Liver (tissue), 9 donors: ENCODE data around the gene C11orf21. TPM values are rescaled to one million over a fixed set of nuclear protein-coding genes. Genes with fewer than 3 reads are reported as not detected.

Source experiments
- DNase-seq: peaks from one replicate; pipeline ENCODE4 v3.0.0-alpha.2; 2017; ENCODE audit warnings: low spot score
- H3K27ac ChIP-seq, 2 donors: one replicate each; pipeline ENCODE4 v1.7.0; 2013; ENCODE audit warnings: inconsistent platforms in 2 of 2, low read length in 2 of 2, control low read depth in 1 of 2, low read depth in 1 of 2, mild to moderate bottlenecking in 1 of 2
- H3K27me3 ChIP-seq, 4 donors: one replicate each; pipeline versions ENCODE4 v1.6.1 to v1.7.0; 2013; ENCODE audit warnings: low read length in 3 of 4, inconsistent platforms in 1 of 4, mild to moderate bottlenecking in 1 of 4, moderate library complexity in 1 of 4; ENCODE audit not compliant: control insufficient read depth in 4 of 4, insufficient read depth in 4 of 4
- H3K36me3 ChIP-seq, 4 donors: one replicate each; pipeline versions ENCODE4 v1.6.1 to v1.7.0; 2013; ENCODE audit warnings: low read length in 3 of 4, mild to moderate bottlenecking in 3 of 4, low read depth in 1 of 4, moderate library complexity in 1 of 4; ENCODE audit not compliant: control insufficient read depth in 4 of 4, insufficient read depth in 3 of 4
- H3K4me1 ChIP-seq, 4 donors: one replicate each; pipeline versions ENCODE4 v1.6.1 to v1.7.0; 2013; ENCODE audit warnings: low read length in 3 of 4, mild to moderate bottlenecking in 3 of 4, moderate library complexity in 1 of 4; ENCODE audit not compliant: control insufficient read depth in 4 of 4, insufficient read depth in 4 of 4
- H3K4me3 ChIP-seq, 3 donors: one replicate each; pipeline versions ENCODE4 v1.6.1 to v1.7.0; 2013; ENCODE audit warnings: low read length in 3 of 3, control low read depth in 1 of 3, low read depth in 1 of 3, mild to moderate bottlenecking in 1 of 3
- H3K9ac ChIP-seq, 2 donors: one replicate each; pipeline ENCODE4 v1.7.0; 2013; ENCODE audit warnings: low read length in 2 of 2, mild to moderate bottlenecking in 2 of 2, moderate library complexity in 2 of 2, control low read depth in 1 of 2, low read depth in 1 of 2
- H3K9me3 ChIP-seq, 4 donors: one replicate each; pipeline versions ENCODE4 v1.6.1 to v1.7.0; 2013; ENCODE audit warnings: low read length in 3 of 4; ENCODE audit not compliant: control insufficient read depth in 4 of 4
- CTCF ChIP-seq: fragments of 150-350 bp; IDR thresholded peaks from 2 replicates; pipeline ENCODE4 v1.5.1; 2017; ENCODE audit warnings: improper control_type of control experiment, low read depth, low read length; ENCODE audit not compliant: missing input control
- EGR1 ChIP-seq, 2 donors: IDR thresholded peaks; 2 replicates each; pipeline ENCODE4 v1.6.1; 2016 to 2018; ENCODE audit warnings: antibody characterized with exemption in 2 of 2, low read depth in 2 of 2
- FOXA2 ChIP-seq: IDR thresholded peaks from 2 replicates; pipeline ENCODE4 v1.6.1; 2016; ENCODE audit warnings: antibody characterized with exemption
- GABPA ChIP-seq, 2 donors: IDR thresholded peaks in 1 of 2; conservative IDR thresholded peaks in 1 of 2; 2 replicates each; pipeline ENCODE4 v1.6.1; 2016; ENCODE audit warnings: antibody characterized with exemption in 2 of 2, mild to moderate bottlenecking in 1 of 2, moderate library complexity in 1 of 2
- HNF4A ChIP-seq, 2 donors: conservative IDR thresholded peaks; 2 replicates each; pipeline ENCODE4 v1.6.1; 2016; ENCODE audit warnings: antibody characterized with exemption in 2 of 2, mild to moderate bottlenecking in 2 of 2
- HNF4G ChIP-seq: IDR thresholded peaks from 2 replicates; pipeline ENCODE4 v1.6.1; 2016; ENCODE audit warnings: antibody characterized with exemption
- NR2F2 ChIP-seq: IDR thresholded peaks from 2 replicates; pipeline ENCODE4 v1.6.1; 2016; ENCODE audit warnings: antibody characterized with exemption
- REST ChIP-seq: IDR thresholded peaks from 2 replicates; pipeline ENCODE4 v1.6.1; 2016; ENCODE audit warnings: antibody characterized with exemption, mild to moderate bottlenecking
- RXRA ChIP-seq, 2 donors: IDR thresholded peaks; 2 replicates each; pipeline ENCODE4 v1.6.1; 2017 to 2018; ENCODE audit warnings: antibody characterized with exemption in 2 of 2, mild to moderate bottlenecking in 1 of 2
- SP1 ChIP-seq: IDR thresholded peaks from 2 replicates; pipeline ENCODE4 v1.6.1; 2018; ENCODE audit warnings: antibody characterized with exemption, mild to moderate bottlenecking
- YY1 ChIP-seq: IDR thresholded peaks from 2 replicates; pipeline ENCODE4 v1.6.1; 2016; ENCODE audit warnings: antibody characterized with exemption, mild to moderate bottlenecking
- ZBTB33 ChIP-seq: IDR thresholded peaks from 2 replicates; pipeline ENCODE4 v1.6.1; 2016; ENCODE audit warnings: antibody characterized with exemption
- WGBS: extraction: QIAGEN DNeasy Blood & Tissue Kit; methylation state at CpG from one replicate; pipeline ENCODE4 v1.1.7; 2013; 5-methylcytosine and 5-hydroxymethylcytosine counted together
- polyA plus RNA-seq, 2 donors: library from polyadenylated mRNA; stranded (reverse) in 1 of 2; unstranded in 1 of 2; fragments of 200-250 nt in 1 of 2; fragments of >200 nt in 1 of 2; fragmentation: Nextera tagmentation in 1 of 2; extraction: Ambion mirVana in 1 of 2; gene quantifications; one replicate each; pipeline versions ENCODE4 v1.2.1 to v1.2.3, GENCODE V29; 2013 to 2015
- total RNA-seq, 2 donors: library from RNA; depleted of rRNA; stranded (reverse); fragments of >200 nt; gene quantifications; one replicate each; pipeline ENCODE4 v1.2.3, GENCODE V29; 2014
- donor health status: healthy.
- donor health status: healthy.
- donor health status: healthy.
- donor health status: healthy.
- donor health status: healthy.

The C11orf21 gene
- total and polyA plus RNA-seq, 4 donors: 0.14 to 16.2 (median 0.44) TPM

- Histone ChIP-seq H3K4me3 (no peak overlapping the region), H3K9me3 (no peaks in the 10 kb centered on the region), H3K36me3 (no peaks in the 10 kb centered on the region), H3K27me3 (no peaks in the 10 kb centered on the region), H3K4me1 (peaks cover 0 to 2% (median 0%) of the 10 kb centered on the region in 4 donors), H3K27ac (no peak overlapping the region), H3K9ac (no peak overlapping the region)
- DNase-seq: no peak
- WGBS: 85% methylated on average over 21 of the region's 21 CpGs
- TF ChIP-seq YY1: no peak
- no peak for TF ChIP-seq RXRA (IDR thresholded peaks at IDR 0.05)
- TF ChIP-seq HNF4A (conservative IDR thresholded peaks at IDR 0.05): no peak
- TF ChIP-seq CTCF: no peak
Observed at GRCh38 chr11:2261436-2262230, 40.1 kb downstream of the C11orf21 start.

- Histone ChIP-seq H3K9ac (no peak overlapping the region), H3K4me1 (no peaks in the 10 kb centered on the region), H3K36me3 (no peaks in the 10 kb centered on the region), H3K9me3 (no peaks in the 10 kb centered on the region), H3K27ac (no peak overlapping the region), H3K4me3 (no peak overlapping the region), H3K27me3 (no peaks in the 10 kb centered on the region)
- WGBS: 88% methylated on average over 26 of the region's 26 CpGs
- TF ChIP-seq EGR1 (IDR thresholded peaks at IDR 0.05; ENCODE audit: low read depth in 2 of 2) (no peak), ZBTB33 (no peak), NR2F2 (no peak), FOXA2 (no peak), SP1 (no peak), HNF4A (conservative IDR thresholded peaks at IDR 0.05) (no peak), GABPA (IDR thresholded peaks at IDR 0.05 in 1 of 2, conservative IDR thresholded peaks at IDR 0.05 in 1 of 2) (no peak), HNF4G (no peak), REST (no peak), RXRA (IDR thresholded peaks at IDR 0.05) (no peak)
- DNase-seq: no peak
Observed at GRCh38 chr11:2260491-2261364, 41.0 kb downstream of the C11orf21 start.
